Heart right ventricle (tissue), 16 donors: ENCODE measurements around the gene ITPKB. TPM values are rescaled to one million over a fixed set of nuclear protein-coding genes. Genes with fewer than 3 reads are reported as not detected.

Experiments used
- ATAC-seq, 8 donors: fragments of 200-7000 bp; cut with Tn5 transposase; one replicate each; pipeline ENCODE4 v1.9.1; 2020; ENCODE audit warnings: mild to moderate bottlenecking in 8 of 8, moderate library complexity in 8 of 8, moderate number of reproducible peaks in 1 of 8
- DNase-seq, 2 donors: peaks; one replicate each; pipeline ENCODE4 v3.0.0-alpha.2; 2020
- H3K27ac ChIP-seq, 10 donors: fragments of 200-600 bp; sonication (generic) in 2 of 10; one replicate each; pipeline versions ENCODE4 v1.5.0 to v1.8.0; 2020 to 2022; ENCODE audit warnings: mild to moderate bottlenecking in 3 of 10
- H3K27me3 ChIP-seq, 7 donors: fragments of 200-600 bp; one replicate each; pipeline ENCODE4 v1.8.0; 2021 to 2022; ENCODE audit warnings: mild to moderate bottlenecking in 2 of 7
- H3K36me3 ChIP-seq, 9 donors: fragments of 200-600 bp; sonication (generic) in 1 of 9; one replicate each; pipeline versions ENCODE4 v1.5.0 to v1.8.0; 2020 to 2022; ENCODE audit warnings: mild to moderate bottlenecking in 2 of 9
- H3K4me1 ChIP-seq, 9 donors: fragments of 200-600 bp; sonication (generic) in 1 of 9; one replicate each; pipeline versions ENCODE4 v1.5.0 to v1.8.0; 2020 to 2022; ENCODE audit warnings: mild to moderate bottlenecking in 4 of 9
- H3K4me3 ChIP-seq, 10 donors: fragments of 200-600 bp; sonication (generic) in 2 of 10; one replicate each; pipeline versions ENCODE4 v1.5.0 to v1.8.0; 2020 to 2022; ENCODE audit warnings: mild to moderate bottlenecking in 7 of 10, moderate library complexity in 2 of 10
- H3K9me3 ChIP-seq, 11 donors: fragments of 200-600 bp in 10 of 11; sonication (generic) in 2 of 11; one replicate each; pipeline versions ENCODE4 v1.5.0 to v1.8.0; 2013 to 2022; ENCODE audit warnings: mild to moderate bottlenecking in 2 of 11, control low read depth in 1 of 11, moderate library complexity in 1 of 11
- CTCF ChIP-seq, 9 donors: fragments of 200-600 bp; sonication (generic) in 2 of 9; IDR thresholded peaks; one replicate each; pipeline versions ENCODE4 v1.5.0 to v1.8.0; 2021 to 2022; ENCODE audit warnings: antibody characterized with exemption in 9 of 9, mild to moderate bottlenecking in 5 of 9, moderate library complexity in 1 of 9
- WGBS, 2 donors: extraction: QIAGEN DNeasy Blood & Tissue Kit; methylation state at CpG; one replicate each; pipeline ENCODE4 v1.1.7; 2013; ENCODE audit warnings: inconsistent platforms in 1 of 2; 5-methylcytosine and 5-hydroxymethylcytosine counted together
- intact Hi-C, 10 donors: fragments of 100-400 bp; cut with DNase I; formaldehyde crosslinking; loops; one replicate each; pipeline versions ENCODE4 v1.11.1 to v1.14.2; 2022
- polyA plus RNA-seq, 2 donors: library from polyadenylated mRNA; stranded (reverse); fragments of 200-250 nt; gene quantifications; one replicate each; pipeline ENCODE4 v1.2.3, GENCODE V29; 2013
- total RNA-seq, 10 donors: library from RNA; stranded (reverse); fragmentation: NEBNext Ultra II Directional in 3 of 10; extraction: Animal tissue kit (Norgen Biotek cat#: 25700) in 3 of 10; gene quantifications; one replicate each; pipeline versions ENCODE4 v1.2.1 to v1.2.4, GENCODE V29; 2021 to 2023
- donor health status: Arrhythmogenic right ventricular cardiomyopathy.
- donor health status: ischemic (EF 13 %, LVEDD 7.1; RV severe dilation, severe dysfunction).
- donor health status: healthy with polysubstance abuse.
- donor health status: DM: no; HTN: yes; CAD: no.
- donor health status: DM: no; HTN: no; CAD: no.
- donor health status: ischemic (EF 25% LVEDD 6.9; RV normal size, moderate dysfunction).
- donor health status: ischemic (EF 25% LVEDD 5.7; RV mildly dilated, moderate dysfunction).
- donor health status: healthy.
- donor health status: DM: yes; HTN: yes; CAD: no.
- donor health status: Ischemic cardiomyopathy.
- donor health status: ischemic (EF 35%, LVEDD 5.7; RV mildly dilated, moderate dysfunction).
- donor health status: nonischemic (EF 11% LVEDD 7.7; RV severe dilation, severe dysfunction).
- donor health status: DM: yes; HTN: yes; CAD: no.
- donor health status: PGD.
- donor health status: ischemic (EF 29% LVEDD 5.4; RV normal size, mild dysfunction).
- donor health status: nonischemic (EF 23%, LVEDD 6.1; RV moderate dilation, normal function).

ITPKB gene
- total and polyA plus RNA-seq, 12 donors: 4.5 to 30.5 (median 16.1) TPM

GRCh38 chr1:226698659-226699058 is 40.4 kb downstream of the ITPKB start:
- ATAC-seq (no peak), DNase-seq (no peak)
- Histone ChIP-seq H3K27me3 (no peaks in the 10 kb centered on the region), H3K4me1 (peaks cover 6 to 84% (median 62%) of the 10 kb centered on the region in 9 donors), H3K4me3 (no peak overlapping the region), H3K36me3 (peaks cover 0 to 34% (median 5%) of the 10 kb centered on the region in 9 donors), H3K9me3 (no peaks in the 10 kb centered on the region), H3K27ac (peak overlapping the region in 3 of 10 donors; percentile 23 to 30 (median 25))
- intact Hi-C loops: no loop called here
- no peak for TF ChIP-seq CTCF (IDR thresholded peaks at IDR 0.05)

GRCh38 chr1:226697929-226698544 is 41.0 kb downstream of the ITPKB start:
- DNase-seq (no peak), ATAC-seq (no peak)
- Histone ChIP-seq H3K36me3 (peaks cover 0 to 34% (median 5%) of the 10 kb centered on the region in 9 donors), H3K27ac (peak overlapping the region in 7 of 10 donors; percentile 22 to 32 (median 25)), H3K4me3 (no peak overlapping the region), H3K27me3 (no peaks in the 10 kb centered on the region), H3K4me1 (peaks cover 6 to 82% (median 65%) of the 10 kb centered on the region in 9 donors), H3K9me3 (no peaks in the 10 kb centered on the region)
- intact Hi-C loops: no loop called here
- 63 to 71% methylated on average over 5 of the region's 5 CpGs for WGBS, 2 donors
- no peak for TF ChIP-seq CTCF (IDR thresholded peaks at IDR 0.05)

- no peak overlapping the region for H3K4me3 ChIP-seq
- 74 to 78% methylated on average over 5 of the region's 5 CpGs for WGBS, 2 donors
- peaks cover 6 to 82% (median 65%) of the 10 kb centered on the region in 9 donors for H3K4me1 ChIP-seq
- H3K27ac ChIP-seq: peak overlapping the region in 7 of 10 donors; percentile 15 to 32 (median 23)
- no peak for DNase-seq
- H3K9me3 ChIP-seq: no peaks in the 10 kb centered on the region
- H3K27me3 ChIP-seq: no peaks in the 10 kb centered on the region
- H3K36me3 ChIP-seq: peaks cover 0 to 34% (median 5%) of the 10 kb centered on the region in 9 donors
- intact Hi-C loops: no loop called here
- no peak for TF ChIP-seq CTCF (IDR thresholded peaks at IDR 0.05)
- ATAC-seq: peak in 2 of 8 donors; percentile 14 to 16
These were observed 41.7 kb downstream of the ITPKB start for GRCh38 chr1:226697151-226697928.

GRCh38 chr1:226696547-226696946 is 42.5 kb downstream of the ITPKB start:
- peaks cover 0 to 34% (median 5%) of the 10 kb centered on the region in 9 donors for H3K36me3 ChIP-seq
- no peak for DNase-seq
- H3K27me3 ChIP-seq: no peaks in the 10 kb centered on the region
- ATAC-seq: peak in 1 of 8 donors; percentile 7
- TF ChIP-seq CTCF (IDR thresholded peaks at IDR 0.05): no peak
- no peaks in the 10 kb centered on the region for H3K9me3 ChIP-seq
- intact Hi-C loops: no loop called here
- H3K4me3 ChIP-seq: no peak overlapping the region
- peaks cover 6 to 82% (median 64%) of the 10 kb centered on the region in 9 donors for H3K4me1 ChIP-seq
- peak overlapping the region in 2 of 10 donors; percentile 15 to 23 for H3K27ac ChIP-seq
- WGBS, 2 donors: 78 to 83% methylated on average over 7 of the region's 7 CpGs
